ENCODE results near the gene APC.

DNA sequence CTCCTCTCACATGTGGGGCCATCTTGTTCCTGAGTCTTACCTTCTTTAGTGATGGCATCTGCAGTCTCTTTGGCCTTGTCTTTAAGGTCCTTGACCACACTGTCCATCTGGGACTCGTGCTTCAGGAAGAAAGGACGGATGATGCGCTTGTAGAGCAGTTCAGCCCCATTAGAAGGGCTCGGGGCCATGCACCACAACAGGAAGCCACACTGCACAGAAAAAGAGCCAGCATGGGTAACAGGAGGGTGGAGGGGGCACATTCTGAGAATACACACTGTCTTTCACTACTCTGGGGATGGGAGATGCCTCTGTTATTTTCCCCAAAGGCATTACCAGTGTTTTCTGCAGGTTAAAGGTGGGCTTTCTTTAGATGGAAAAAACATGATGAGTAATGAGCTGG lies 149.3 kb downstream of the APC start:
- TF ChIP-seq, protein P1, sequence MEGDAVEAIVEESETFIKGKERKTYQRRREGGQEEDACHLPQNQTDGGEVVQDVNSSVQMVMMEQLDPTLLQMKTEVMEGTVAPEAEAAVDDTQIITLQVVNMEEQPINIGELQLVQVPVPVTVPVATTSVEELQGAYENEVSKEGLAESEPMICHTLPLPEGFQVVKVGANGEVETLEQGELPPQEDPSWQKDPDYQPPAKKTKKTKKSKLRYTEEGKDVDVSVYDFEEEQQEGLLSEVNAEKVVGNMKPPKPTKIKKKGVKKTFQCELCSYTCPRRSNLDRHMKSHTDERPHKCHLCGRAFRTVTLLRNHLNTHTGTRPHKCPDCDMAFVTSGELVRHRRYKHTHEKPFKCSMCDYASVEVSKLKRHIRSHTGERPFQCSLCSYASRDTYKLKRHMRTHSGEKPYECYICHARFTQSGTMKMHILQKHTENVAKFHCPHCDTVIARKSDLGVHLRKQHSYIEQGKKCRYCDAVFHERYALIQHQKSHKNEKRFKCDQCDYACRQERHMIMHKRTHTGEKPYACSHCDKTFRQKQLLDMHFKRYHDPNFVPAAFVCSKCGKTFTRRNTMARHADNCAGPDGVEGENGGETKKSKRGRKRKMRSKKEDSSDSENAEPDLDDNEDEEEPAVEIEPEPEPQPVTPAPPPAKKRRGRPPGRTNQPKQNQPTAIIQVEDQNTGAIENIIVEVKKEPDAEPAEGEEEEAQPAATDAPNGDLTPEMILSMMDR (IDR thresholded peaks at IDR 0.05; ENCODE audit: insufficient read depth, low read length) = no peak
- TF ChIP-seq, protein P2, sequence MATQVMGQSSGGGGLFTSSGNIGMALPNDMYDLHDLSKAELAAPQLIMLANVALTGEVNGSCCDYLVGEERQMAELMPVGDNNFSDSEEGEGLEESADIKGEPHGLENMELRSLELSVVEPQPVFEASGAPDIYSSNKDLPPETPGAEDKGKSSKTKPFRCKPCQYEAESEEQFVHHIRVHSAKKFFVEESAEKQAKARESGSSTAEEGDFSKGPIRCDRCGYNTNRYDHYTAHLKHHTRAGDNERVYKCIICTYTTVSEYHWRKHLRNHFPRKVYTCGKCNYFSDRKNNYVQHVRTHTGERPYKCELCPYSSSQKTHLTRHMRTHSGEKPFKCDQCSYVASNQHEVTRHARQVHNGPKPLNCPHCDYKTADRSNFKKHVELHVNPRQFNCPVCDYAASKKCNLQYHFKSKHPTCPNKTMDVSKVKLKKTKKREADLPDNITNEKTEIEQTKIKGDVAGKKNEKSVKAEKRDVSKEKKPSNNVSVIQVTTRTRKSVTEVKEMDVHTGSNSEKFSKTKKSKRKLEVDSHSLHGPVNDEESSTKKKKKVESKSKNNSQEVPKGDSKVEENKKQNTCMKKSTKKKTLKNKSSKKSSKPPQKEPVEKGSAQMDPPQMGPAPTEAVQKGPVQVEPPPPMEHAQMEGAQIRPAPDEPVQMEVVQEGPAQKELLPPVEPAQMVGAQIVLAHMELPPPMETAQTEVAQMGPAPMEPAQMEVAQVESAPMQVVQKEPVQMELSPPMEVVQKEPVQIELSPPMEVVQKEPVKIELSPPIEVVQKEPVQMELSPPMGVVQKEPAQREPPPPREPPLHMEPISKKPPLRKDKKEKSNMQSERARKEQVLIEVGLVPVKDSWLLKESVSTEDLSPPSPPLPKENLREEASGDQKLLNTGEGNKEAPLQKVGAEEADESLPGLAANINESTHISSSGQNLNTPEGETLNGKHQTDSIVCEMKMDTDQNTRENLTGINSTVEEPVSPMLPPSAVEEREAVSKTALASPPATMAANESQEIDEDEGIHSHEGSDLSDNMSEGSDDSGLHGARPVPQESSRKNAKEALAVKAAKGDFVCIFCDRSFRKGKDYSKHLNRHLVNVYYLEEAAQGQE (IDR thresholded peaks at IDR 0.05; ENCODE audit: insufficient replicate concordance, low read depth) = no peak
- TF ChIP-seq GABPA (IDR thresholded peaks at IDR 0.05; ENCODE audit: low read depth) (no peak), POLR2AphosphoS5 (IDR thresholded peaks at IDR 0.05; ENCODE audit: low read depth) (no peak), SPI1 (IDR thresholded peaks at IDR 0.05; ENCODE audit: borderline replicate concordance, low read depth) (no peak)

Data from HL-60 (cell line).